GOT3 (cell line): ENCODE data around the gene TM6SF1.

Source experiments
- DNase-seq: peaks from one replicate; lab custom pipeline; 2025; ENCODE audit warnings: mixed read lengths; lab: John Stamatoyannopoulos, UW

The TM6SF1 gene

DNA sequence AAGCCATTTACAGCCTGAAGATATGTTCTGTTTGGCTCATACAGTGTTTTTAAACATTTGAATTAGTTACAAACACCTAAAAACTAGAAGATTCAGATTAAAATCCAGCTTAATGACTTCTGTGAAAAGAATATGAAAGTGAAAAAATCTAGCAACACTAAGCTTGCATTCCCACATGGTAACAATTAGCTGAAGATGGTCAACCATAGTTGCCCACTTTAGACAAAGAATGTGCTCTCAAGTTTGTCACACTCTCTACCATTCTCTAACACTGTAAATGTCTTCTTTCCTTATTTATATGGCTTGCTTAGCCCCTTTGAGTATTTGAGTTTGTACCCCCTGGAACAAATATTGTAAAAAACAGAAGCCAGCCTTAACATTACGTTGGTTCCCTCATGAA is 67.4 kb downstream of the TM6SF1 start:
- no peak for DNase-seq

DNA sequence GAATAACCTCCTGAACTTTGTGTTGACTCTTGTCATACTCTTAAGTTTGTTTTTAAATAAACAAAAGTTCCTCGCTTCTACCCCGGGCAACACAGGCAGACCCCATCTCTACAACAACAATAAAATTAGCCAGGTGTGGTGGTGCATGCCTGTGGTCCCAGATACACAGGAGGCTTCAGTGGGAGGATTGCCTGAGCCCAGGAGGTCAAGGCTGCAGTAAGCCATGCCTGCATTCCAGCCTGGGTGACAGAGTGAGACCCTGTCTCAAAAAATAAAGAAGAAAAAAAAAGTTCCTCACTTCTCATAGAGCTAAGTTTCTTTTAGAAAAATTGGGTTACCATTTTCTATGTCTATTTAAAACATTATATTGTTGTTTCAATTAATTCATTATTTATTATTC is 70.9 kb downstream of the TM6SF1 start:
- DNase-seq: no peak

DNA sequence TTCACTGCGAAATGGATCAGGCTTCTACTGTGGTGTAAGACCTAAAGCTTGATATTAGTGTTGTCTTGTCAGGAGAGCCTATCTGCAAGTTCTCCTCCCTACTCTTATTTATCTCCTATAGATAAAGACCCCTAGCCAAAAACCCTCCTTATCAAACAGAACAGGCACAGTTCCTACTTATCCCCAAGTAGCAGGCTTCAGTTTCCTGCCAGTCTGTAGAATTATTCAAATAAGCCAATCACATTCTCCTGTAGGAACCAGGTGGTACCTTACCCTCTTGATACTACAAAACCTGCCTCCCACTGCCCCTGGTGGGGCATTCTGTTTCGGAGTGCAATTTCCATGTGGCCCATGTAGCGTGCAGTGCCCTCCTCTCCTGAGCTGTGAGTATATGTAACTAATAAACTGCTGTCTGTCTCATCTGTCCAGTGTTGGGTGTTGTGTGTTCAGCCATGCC is 71.5 kb downstream of the TM6SF1 start:
- no peak for DNase-seq

DNA sequence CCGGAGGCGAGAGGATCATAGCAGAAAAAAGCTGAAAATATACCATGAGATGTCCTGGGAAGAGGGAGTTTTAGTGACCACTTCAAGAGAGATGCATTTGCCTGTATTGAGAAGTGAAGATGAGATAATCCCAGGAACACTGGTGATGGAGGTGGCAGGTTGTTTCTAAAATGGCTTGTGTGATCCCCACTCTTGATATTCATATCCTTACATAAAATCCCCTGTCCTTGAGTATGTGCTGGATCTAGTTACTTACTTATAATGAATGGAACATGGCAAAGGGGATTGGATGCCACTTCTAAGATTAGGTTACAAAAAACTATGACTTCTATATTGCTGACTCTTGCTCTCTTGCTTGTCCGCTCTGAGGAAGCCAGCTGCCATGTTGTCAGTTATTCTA is 78.1 kb downstream of the TM6SF1 start:
- no peak for DNase-seq
